K562 (cell line): Measurements from ENCODE around the gene POLL. TPM values are rescaled to one million over a fixed set of nuclear protein-coding genes. Genes with fewer than 3 reads are reported as not detected.
A peak's percentile ranks its signal among the peaks of the same experiment; 100 is the strongest.

ENCODE experiments used
- ATAC-seq: fragments of 200-7000 bp; cut with Tn5 transposase; 3 replicates; pipeline ENCODE4 v1.9.1; 2020; ENCODE audit warnings: moderate library complexity
- BruUV-seq: library from RNA; stranded (reverse); fragments of 400-500 nt; replicated peaks from 2 replicates; lab custom pipeline; 2021; lab: Mats Ljungman, UMichigan
- CTCF ChIA-PET: fragments of 300-600 bp; formaldehyde crosslinking; extraction: SDS; loops from one replicate; lab custom pipeline; 2021; ENCODE audit warnings: low intra/inter-chr PET ratio; lab: Yijun Ruan, JAX
- POLR2A ChIA-PET: fragments of 300-600, 350-650 bp; sonication (Branson Sonifier 250); formaldehyde crosslinking; extraction: SDS; loops from one replicate; lab custom pipeline; 2021; ENCODE audit warnings: antibody characterized with exemption, inconsistent platforms; lab: Yijun Ruan, JAX
- DNase-seq, 4 experiments: peaks; one replicate each; pipeline versions ENCODE4 v3.0.0 to v3.0.0-alpha.2; 2011 to 2018; ENCODE audit warnings: low spot score in 3 of 4, mixed read lengths in 3 of 4; ENCODE audit errors: extremely low read depth in 1 of 4
- FAIRE-seq: peaks from 2 replicates; lab custom pipeline; 2011; peaks lifted over from hg19 to GRCh38; lab: Jason Lieb, UNC
- H2AFZ ChIP-seq: 2 replicates; pipeline ENCODE4 v1.6.0; 2011; ENCODE audit warnings: low read depth, low read length, control low read depth, inconsistent platforms
- H3K27ac ChIP-seq: fragments of 200-600 bp; 3 replicates; pipeline ENCODE4 v1.8.0; 2011; ENCODE audit warnings: low read depth, mild to moderate bottlenecking, control low read depth, inconsistent platforms, low read length, moderate library complexity, mixed read lengths; ENCODE audit errors: extremely low read depth
- H3K27me3 ChIP-seq, 2 experiments: fragments of 300-600 bp in 1 of 2; 2 replicates in 1 of 2; 3 replicates in 1 of 2; pipeline versions ENCODE4 v1.6.0 to v1.8.0; 2011; ENCODE audit warnings: inconsistent platforms in 2 of 2, low read length in 2 of 2, mild to moderate bottlenecking in 1 of 2, mixed read lengths in 1 of 2, moderate library complexity in 1 of 2; ENCODE audit not compliant: control insufficient read depth in 2 of 2, insufficient read depth in 2 of 2
- H3K36me3 ChIP-seq: fragments of 300-600 bp; 3 replicates; pipeline ENCODE4 v1.8.0; 2011; ENCODE audit warnings: mild to moderate bottlenecking, low read length, inconsistent platforms; ENCODE audit not compliant: control insufficient read depth, insufficient read depth
- H3K4me1 ChIP-seq, 2 experiments: fragments of 200-600 bp in 1 of 2; replicated peaks in 1 of 2; 2 replicates in 1 of 2; 3 replicates in 1 of 2; pipeline versions ENCODE4 v1.5.1 to v1.8.0; 2011; ENCODE audit warnings: inconsistent platforms in 2 of 2, low read length in 2 of 2, mild to moderate bottlenecking in 1 of 2, mixed read lengths in 1 of 2, moderate library complexity in 1 of 2; ENCODE audit not compliant: control insufficient read depth in 2 of 2, insufficient read depth in 2 of 2
- H3K4me2 ChIP-seq: 2 replicates; pipeline ENCODE4 v1.6.1; 2011; ENCODE audit warnings: low read length, control low read depth, inconsistent platforms, mixed read lengths; ENCODE audit not compliant: insufficient read depth
- H3K4me3 ChIP-seq: fragments of 200-600 bp; sonication (generic), shearing (Covaris generic); 2 replicates; pipeline ENCODE4 v1.5.1; 2016; ENCODE audit warnings: control low read depth, inconsistent platforms
- H3K79me2 ChIP-seq: fragments of 200-600 bp; 3 replicates; pipeline ENCODE4 v1.8.0; 2011; ENCODE audit warnings: low read length, inconsistent platforms; ENCODE audit not compliant: control insufficient read depth, insufficient read depth
- H3K9ac ChIP-seq, 2 experiments: 2 replicates each; pipeline versions ENCODE4 v1.6.0 to v1.6.1; 2011; ENCODE audit warnings: low read depth in 2 of 2, low read length in 2 of 2, control low read depth in 1 of 2, inconsistent platforms in 1 of 2, mild to moderate bottlenecking in 1 of 2, mixed read lengths in 1 of 2; ENCODE audit not compliant: insufficient read depth in 1 of 2
- H3K9me1 ChIP-seq: one replicate; pipeline ENCODE4 v1.6.0; 2011; ENCODE audit warnings: inconsistent platforms, mild to moderate bottlenecking, low read length, moderate library complexity; ENCODE audit not compliant: control insufficient read depth, insufficient read depth
- H3K9me3 ChIP-seq: replicated peaks from 2 replicates; pipeline ENCODE4 v1.5.1; 2011; ENCODE audit warnings: low read depth, low read length, inconsistent platforms; ENCODE audit not compliant: control insufficient read depth, insufficient read depth
- H4K20me1 ChIP-seq: replicated peaks from 2 replicates; pipeline ENCODE4 v1.6.1; 2011; ENCODE audit warnings: low read length, inconsistent platforms, mixed read lengths; ENCODE audit not compliant: control insufficient read depth, insufficient read depth
- ARNT ChIP-seq, 2 experiments: fragments of 450-650 bp; IDR thresholded peaks; 2 replicates each; pipeline ENCODE4 v1.6.1; 2016; ENCODE audit warnings: mild to moderate bottlenecking in 1 of 2
- ASH1L ChIP-seq: fragments of 450-650 bp; IDR thresholded peaks from 2 replicates; pipeline ENCODE4 v1.6.1; 2018; ENCODE audit warnings: borderline replicate concordance, mild to moderate bottlenecking, low read depth; ENCODE audit not compliant: partially characterized antibody
- CBFA2T3 ChIP-seq: fragments of 450-650 bp; IDR thresholded peaks from 2 replicates; pipeline ENCODE4 v1.6.1; 2017
- CBX2 ChIP-seq: fragments of 200-600 bp; sonication (generic); IDR thresholded peaks from one replicate; pipeline ENCODE4 v1.6.1; 2012; ENCODE audit warnings: mild to moderate bottlenecking, low read length, inconsistent platforms; ENCODE audit not compliant: insufficient read depth, poor library complexity, severe bottlenecking
- CCNT2 ChIP-seq: IDR thresholded peaks from 2 replicates; pipeline ENCODE4 v1.6.1; 2011; ENCODE audit warnings: borderline replicate concordance, low read depth, mild to moderate bottlenecking, moderate library complexity, mixed read lengths, low read length; ENCODE audit not compliant: insufficient read length; ENCODE audit errors: extremely low read depth
- DIDO1 ChIP-seq: fragments of 450-650 bp; IDR thresholded peaks from 2 replicates; pipeline ENCODE4 v1.6.1; 2016; ENCODE audit warnings: low read depth, missing biosample characterization, missing genetic modification characterization
- GABPA ChIP-seq: fragments of 200-800 bp; sonication (Bioruptor generic); conservative IDR thresholded peaks from 2 replicates; pipeline ENCODE4 v1.6.1; 2016; ENCODE audit warnings: low read depth, missing genetic modification characterization, missing compliant biosample characterization
- GTF2F1 ChIP-seq: IDR thresholded peaks from 2 replicates; pipeline ENCODE4 v1.6.1; 2011; ENCODE audit warnings: low read depth, low read length, improper control_type of control experiment
- HBP1 ChIP-seq: fragments of 450-650 bp; formaldehyde crosslinking; IDR thresholded peaks from 2 replicates; pipeline ENCODE4 v1.4.0; 2022; ENCODE audit warnings: missing genetic modification characterization
- LEF1 ChIP-seq: fragments of 450-650 bp; IDR thresholded peaks from 2 replicates; pipeline ENCODE4 v1.6.1; 2016; ENCODE audit warnings: mild to moderate bottlenecking
- MEF2D ChIP-seq: conservative IDR thresholded peaks from 2 replicates; pipeline ENCODE4 v1.6.1; 2016; ENCODE audit warnings: low read depth, missing genetic modification characterization, missing compliant biosample characterization
- MYC ChIP-seq, 2 experiments: fragments of 250-450 bp in 1 of 2; sonication (Bioruptor Pico) in 1 of 2; IDR thresholded peaks; 2 replicates each; pipeline versions ENCODE4 v1.5.1 to v1.6.1; 2012 to 2021; ENCODE audit warnings: low read depth in 2 of 2, borderline replicate concordance in 1 of 2, improper control_type of control experiment in 1 of 2, low read length in 1 of 2, mild to moderate bottlenecking in 1 of 2, moderate library complexity in 1 of 2
- NUFIP1 ChIP-seq: fragments of 450-650 bp; IDR thresholded peaks from 2 replicates; pipeline ENCODE4 v1.6.1; 2018; ENCODE audit not compliant: partially characterized antibody
- PHF8 ChIP-seq: fragments of 200-600 bp; sonication (generic); IDR thresholded peaks from 2 replicates; pipeline ENCODE4 v1.6.1; 2012; ENCODE audit warnings: mixed run types, mild to moderate bottlenecking, inconsistent platforms, low read length, moderate library complexity, borderline replicate concordance
- RFX5 ChIP-seq: IDR thresholded peaks from 2 replicates; pipeline ENCODE4 v1.6.1; 2011; ENCODE audit warnings: low read depth, mild to moderate bottlenecking, improper control_type of control experiment, low read length
- SIRT6 ChIP-seq: IDR thresholded peaks from one replicate; pipeline ENCODE4 v1.6.1; 2012; ENCODE audit warnings: low read depth, mild to moderate bottlenecking, control low read depth, inconsistent platforms, low read length, moderate library complexity
- VEZF1 ChIP-seq: fragments of 200-800 bp; sonication (Bioruptor generic); IDR thresholded peaks from 2 replicates; pipeline ENCODE4 v1.6.1; 2017; ENCODE audit warnings: missing genetic modification characterization, missing compliant biosample characterization
- WGBS: fragments of 100-300 bp; shearing (Covaris generic); methylation state at CpG from one replicate; pipeline ENCODE4 v1.1.6; 2016; ENCODE audit warnings: low coverage, mixed read lengths; ENCODE audit not compliant: insufficient coverage; ENCODE audit errors: missing lambda C conversion rate; 5-methylcytosine and 5-hydroxymethylcytosine counted together
- in situ Hi-C: fragments of 300-500 bp; cut with MboI; formaldehyde crosslinking; loops from 4 replicates; pipeline ENCODE4 v1.15.0; 2018; ENCODE audit warnings: inconsistent platforms, mixed read lengths
- intact Hi-C: fragments of 100-400 bp; cut with micrococcal nuclease; formaldehyde crosslinking; loops from 2 replicates; pipeline ENCODE4 v1.14.2; 2022
- polyA plus RNA-seq, 8 experiments: library from polyadenylated mRNA; depleted of rRNA in 4 of 8; stranded (reverse) in 5 of 8; unstranded in 3 of 8; fragments of >200 nt; fragmentation: Nextera tagmentation in 2 of 8; fragmentation: Illumina TruSeq in 1 of 8; extraction: Ambion mirVana in 2 of 8; extraction: Trizol in 1 of 8; gene quantifications; 2 replicates each; pipeline versions ENCODE4 v1.2.1 to v1.2.3, GENCODE V29; 2011 to 2014; ENCODE audit warnings: inconsistent platforms in 1 of 8, missing spikeins in 1 of 8
- total RNA-seq, 7 experiments: library from RNA; depleted of rRNA in 6 of 7; stranded (reverse); fragments of >200 nt in 6 of 7; fragmentation: Illumina TruSeq in 2 of 7; extraction: Trizol in 2 of 7; gene quantifications; 2 replicates each; pipeline versions ENCODE4 v1.2.1 to v1.2.3, GENCODE V29; 2011 to 2021; ENCODE audit warnings: low replicate concordance in 1 of 7
- TF ChIP-seq, protein P1 (sequence below): fragments of 250-450 bp; sonication (Bioruptor Pico); IDR thresholded peaks from 2 replicates; pipeline ENCODE4 v1.5.0; 2021

The POLL gene
- total and polyA plus RNA-seq, 9 of the 15 experiments (the other 6 are each of a cell fraction or from before 2014, with no cell fraction given), result 1.2 to 18.7 (median 10.9) TPM

DNA sequence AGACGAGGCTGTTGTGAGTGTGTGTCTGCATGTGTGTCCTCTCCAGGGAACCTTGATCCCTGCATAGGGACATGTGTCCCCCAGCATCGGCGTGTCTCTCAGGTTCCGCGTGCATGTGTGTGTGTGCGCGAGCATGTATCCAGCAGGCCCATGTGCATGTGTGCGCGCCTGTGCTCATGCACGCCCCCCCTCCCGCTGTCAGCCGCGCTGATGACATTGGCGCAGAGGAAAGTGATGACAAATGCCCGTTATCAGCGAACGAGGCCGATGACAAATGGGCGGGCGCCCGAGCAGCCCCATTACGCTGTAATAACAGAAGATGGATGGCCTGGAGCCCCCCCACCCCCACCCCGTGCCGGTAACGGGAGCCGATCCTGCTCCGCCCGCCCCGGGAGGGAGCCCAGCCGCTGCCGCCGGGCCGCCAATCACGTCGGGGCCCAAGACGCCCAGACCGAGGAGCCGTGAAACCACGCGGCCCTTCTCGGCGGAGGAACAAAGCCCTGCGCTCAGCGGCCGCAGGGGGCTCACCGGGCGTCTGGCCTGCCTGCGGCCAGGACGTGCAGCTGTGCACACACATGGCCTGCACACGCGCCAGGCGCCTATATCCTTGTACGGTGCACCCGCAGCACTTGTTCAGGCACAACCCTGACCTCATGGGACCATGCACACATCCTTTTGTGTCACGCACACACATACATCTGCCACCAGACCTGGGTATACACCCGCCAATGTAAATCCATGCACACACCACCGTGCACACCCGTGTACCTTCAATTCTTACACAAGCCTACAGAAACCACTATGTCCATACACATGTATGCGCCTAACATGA, 21.5 kb downstream of the POLL start:
- H3K79me2 ChIP-seq, result no peaks in the 10 kb centered on the region
- H3K9ac ChIP-seq, result peak overlapping the region in 1 of 2 experiments; percentile 82; a peak in 2 of 4 replicates
- ChIA-PET CTCF (no interaction called here), POLR2A (interaction anchor here (0.9 kb wide), 1 partner anchor 11 kb away, joined by 4 read pairs; no protein-coding TSS in a partner anchor)
- DNase-seq (peak; percentile 61 to 72 (median 71)), ATAC-seq (peak; percentile 75), FAIRE-seq (peak; percentile 32)
- H4K20me1 ChIP-seq, result no peaks in the 10 kb centered on the region
- peak overlapping the region; percentile 86 for H2AFZ ChIP-seq
- 12% methylated on average over 28 of the region's 59 CpGs for WGBS
- no peaks in the 10 kb centered on the region for H3K27me3 ChIP-seq
- H3K9me3 ChIP-seq, result no peaks in the 10 kb centered on the region
- H3K27ac ChIP-seq, result no peak overlapping the region
- H3K9me1 ChIP-seq, result no peaks in the 10 kb centered on the region
- H3K4me1 ChIP-seq, result peaks cover 13 to 39% of the 10 kb centered on the region in 2 experiments; a peak in 4 of 5 replicates
- no TSS peak for BruUV-seq
- intact Hi-C loops (loop anchor here (1.0 to 5.0 kb wide), 2 partner anchors 71 to 354 kb away; no protein-coding TSS in a partner anchor), in situ Hi-C loops (loop anchor here (5.0 kb wide), 1 partner anchor 264 kb away; no protein-coding TSS in a partner anchor)
- H3K4me3 ChIP-seq, result peak overlapping the region; percentile 21; the same call in 1 of the 2 replicates
- H3K36me3 ChIP-seq, result no peaks in the 10 kb centered on the region
- peak overlapping the region; percentile 66 for H3K4me2 ChIP-seq
- TF ChIP-seq ASH1L (no peak), GTF2F1 (no peak), MYC (IDR thresholded peaks at IDR 0.05; ENCODE audit: low read depth, low read length) (no peak), MYC (CRISPR knock-in tag; IDR thresholded peaks at IDR 0.05; ENCODE audit: borderline replicate concordance, low read depth) (no peak), GABPA (no peak), PHF8 (peak; percentile 26; the same call in 1 of the 2 replicates), CBFA2T3 (no peak), VEZF1 (CRISPR knock-in tag) (peak; percentile 87), SIRT6 (no peak), ARNT (IDR thresholded peaks at IDR 0.05) (no peak), CCNT2 (peak; percentile 66), LEF1 (no peak), CBX2 (no peak), RFX5 (no peak), NUFIP1 (no peak), HBP1 (CRISPR knock-in tag) (no peak), MEF2D (tag) (no peak), DIDO1 (tag) (no peak)
- TF ChIP-seq, protein P1, sequence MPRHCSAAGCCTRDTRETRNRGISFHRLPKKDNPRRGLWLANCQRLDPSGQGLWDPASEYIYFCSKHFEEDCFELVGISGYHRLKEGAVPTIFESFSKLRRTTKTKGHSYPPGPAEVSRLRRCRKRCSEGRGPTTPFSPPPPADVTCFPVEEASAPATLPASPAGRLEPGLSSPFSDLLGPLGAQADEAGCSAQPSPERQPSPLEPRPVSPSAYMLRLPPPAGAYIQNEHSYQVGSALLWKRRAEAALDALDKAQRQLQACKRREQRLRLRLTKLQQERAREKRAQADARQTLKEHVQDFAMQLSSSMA, result no peak
